PFSK-1 (cell line): ENCODE results near the gene FAM149A.

ENCODE experiments used
- FOXP2 ChIP-seq: optimal IDR thresholded peaks from 2 replicates; pipeline ENCODE3; 2011; ENCODE audit warnings: borderline replicate concordance, control low read depth, inconsistent platforms; ENCODE audit not compliant: insufficient read depth; ENCODE audit errors: extremely low read length, extremely low read depth
- POLR2AphosphoS5 ChIP-seq: IDR thresholded peaks from 2 replicates; pipeline ENCODE4 v1.6.1; 2012; ENCODE audit warnings: low read depth, mild to moderate bottlenecking, control low read depth, low read length, moderate library complexity
- REST ChIP-seq, 2 experiments: IDR thresholded peaks; 2 replicates each; pipeline versions ENCODE4 v1.6.1 to v1.8.0; 2011 to 2012; ENCODE audit warnings: low read depth in 2 of 2, low read length in 2 of 2, control low read depth in 1 of 2, inconsistent platforms in 1 of 2, mild to moderate bottlenecking in 1 of 2, moderate library complexity in 1 of 2; ENCODE audit not compliant: insufficient read depth in 1 of 2
- SIN3A ChIP-seq: IDR thresholded peaks from 2 replicates; pipeline ENCODE4 v1.6.1; 2012; ENCODE audit warnings: mild to moderate bottlenecking, low read length, moderate library complexity, borderline replicate concordance; ENCODE audit not compliant: insufficient read depth
- TAF1 ChIP-seq: IDR thresholded peaks from 2 replicates; pipeline ENCODE4 v1.6.1; 2012; ENCODE audit warnings: low read length, control low read depth, borderline replicate concordance; ENCODE audit not compliant: insufficient read depth

FAM149A gene

GRCh38 chr4:186131935-186132334 is 27.4 kb downstream of the FAM149A start:
- TF ChIP-seq SIN3A, result no peak
- no peak for TF ChIP-seq TAF1
- no peak for TF ChIP-seq POLR2AphosphoS5
- no peak for TF ChIP-seq REST (IDR thresholded peaks at IDR 0.05; ENCODE audit: insufficient read depth in 1 of 2, low read depth in 2 of 2, low read length in 2 of 2)
- no peak for TF ChIP-seq FOXP2

GRCh38 chr4:186132577-186133242 is 28.2 kb downstream of the FAM149A start:
- TF ChIP-seq TAF1, result no peak
- no peak for TF ChIP-seq REST (IDR thresholded peaks at IDR 0.05; ENCODE audit: insufficient read depth in 1 of 2, low read depth in 2 of 2, low read length in 2 of 2)
- TF ChIP-seq SIN3A, result no peak
- no peak for TF ChIP-seq FOXP2
- no peak for TF ChIP-seq POLR2AphosphoS5

GRCh38 chr4:186134257-186134656 is 29.8 kb downstream of the FAM149A start:
- TF ChIP-seq FOXP2, result no peak
- TF ChIP-seq TAF1, result no peak
- no peak for TF ChIP-seq REST (IDR thresholded peaks at IDR 0.05; ENCODE audit: insufficient read depth in 1 of 2, low read depth in 2 of 2, low read length in 2 of 2)

GRCh38 chr4:186134861-186135260 is 30.4 kb downstream of the FAM149A start:
- no peak for TF ChIP-seq FOXP2
- no peak for TF ChIP-seq REST (IDR thresholded peaks at IDR 0.05; ENCODE audit: insufficient read depth in 1 of 2, low read depth in 2 of 2, low read length in 2 of 2)
- TF ChIP-seq SIN3A, result no peak
- TF ChIP-seq POLR2AphosphoS5, result no peak
- no peak for TF ChIP-seq TAF1
